Measurements from ENCODE around the gene PGAP1.
A peak's percentile ranks its signal among the peaks of the same experiment; 100 is the strongest.

PGAP1 gene, protein sequence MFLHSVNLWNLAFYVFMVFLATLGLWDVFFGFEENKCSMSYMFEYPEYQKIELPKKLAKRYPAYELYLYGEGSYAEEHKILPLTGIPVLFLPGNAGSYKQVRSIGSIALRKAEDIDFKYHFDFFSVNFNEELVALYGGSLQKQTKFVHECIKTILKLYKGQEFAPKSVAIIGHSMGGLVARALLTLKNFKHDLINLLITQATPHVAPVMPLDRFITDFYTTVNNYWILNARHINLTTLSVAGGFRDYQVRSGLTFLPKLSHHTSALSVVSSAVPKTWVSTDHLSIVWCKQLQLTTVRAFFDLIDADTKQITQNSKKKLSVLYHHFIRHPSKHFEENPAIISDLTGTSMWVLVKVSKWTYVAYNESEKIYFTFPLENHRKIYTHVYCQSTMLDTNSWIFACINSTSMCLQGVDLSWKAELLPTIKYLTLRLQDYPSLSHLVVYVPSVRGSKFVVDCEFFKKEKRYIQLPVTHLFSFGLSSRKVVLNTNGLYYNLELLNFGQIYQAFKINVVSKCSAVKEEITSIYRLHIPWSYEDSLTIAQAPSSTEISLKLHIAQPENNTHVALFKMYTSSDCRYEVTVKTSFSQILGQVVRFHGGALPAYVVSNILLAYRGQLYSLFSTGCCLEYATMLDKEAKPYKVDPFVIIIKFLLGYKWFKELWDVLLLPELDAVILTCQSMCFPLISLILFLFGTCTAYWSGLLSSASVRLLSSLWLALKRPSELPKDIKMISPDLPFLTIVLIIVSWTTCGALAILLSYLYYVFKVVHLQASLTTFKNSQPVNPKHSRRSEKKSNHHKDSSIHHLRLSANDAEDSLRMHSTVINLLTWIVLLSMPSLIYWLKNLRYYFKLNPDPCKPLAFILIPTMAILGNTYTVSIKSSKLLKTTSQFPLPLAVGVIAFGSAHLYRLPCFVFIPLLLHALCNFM

DNA sequence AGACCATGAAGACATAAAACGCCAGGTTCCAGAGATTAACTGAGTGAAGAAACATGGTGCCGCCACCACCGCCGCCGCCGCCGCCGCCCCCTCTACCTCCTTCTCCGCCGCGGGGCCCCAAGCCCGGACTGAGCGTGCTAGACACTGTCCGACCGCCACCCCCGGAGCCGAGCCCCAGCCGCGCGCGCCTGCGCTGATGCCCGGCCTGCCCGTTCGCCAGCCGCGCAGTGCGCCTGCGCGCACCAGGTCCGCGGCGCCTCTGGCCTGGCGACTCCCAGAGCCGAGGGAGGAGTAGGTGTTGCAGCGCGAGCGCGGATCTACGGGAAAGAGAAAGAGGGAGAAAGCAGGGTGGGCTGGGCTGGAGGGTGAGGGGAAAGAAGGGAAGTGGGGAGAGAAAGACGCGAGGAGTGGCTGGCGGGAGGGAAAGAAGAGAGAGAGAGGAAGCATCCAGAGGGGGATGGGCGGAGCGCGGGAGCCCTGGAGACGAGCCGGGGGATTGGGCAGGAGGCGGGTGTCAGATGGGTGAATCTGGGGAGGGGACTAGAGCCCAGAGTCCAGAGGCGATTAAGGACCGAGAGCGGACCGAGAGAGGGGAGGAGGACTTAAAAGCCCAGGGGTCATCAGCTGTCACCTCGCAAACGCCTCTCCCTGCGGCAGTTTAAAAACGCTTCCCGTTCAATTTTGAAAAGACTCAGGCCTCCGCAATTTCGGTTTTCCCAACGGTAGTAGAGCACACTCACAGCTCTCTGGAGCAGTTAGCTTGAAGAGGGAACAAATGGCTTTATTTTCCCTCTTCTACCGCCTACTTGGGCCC is at the start of gene PGAP1:
PGAP1 (minus strand) TSS at position 146 of the 814 bp plus-strand sequence; CDS start at position 55, 91 bp downstream.
- TF ChIP-seq, protein P1, sequence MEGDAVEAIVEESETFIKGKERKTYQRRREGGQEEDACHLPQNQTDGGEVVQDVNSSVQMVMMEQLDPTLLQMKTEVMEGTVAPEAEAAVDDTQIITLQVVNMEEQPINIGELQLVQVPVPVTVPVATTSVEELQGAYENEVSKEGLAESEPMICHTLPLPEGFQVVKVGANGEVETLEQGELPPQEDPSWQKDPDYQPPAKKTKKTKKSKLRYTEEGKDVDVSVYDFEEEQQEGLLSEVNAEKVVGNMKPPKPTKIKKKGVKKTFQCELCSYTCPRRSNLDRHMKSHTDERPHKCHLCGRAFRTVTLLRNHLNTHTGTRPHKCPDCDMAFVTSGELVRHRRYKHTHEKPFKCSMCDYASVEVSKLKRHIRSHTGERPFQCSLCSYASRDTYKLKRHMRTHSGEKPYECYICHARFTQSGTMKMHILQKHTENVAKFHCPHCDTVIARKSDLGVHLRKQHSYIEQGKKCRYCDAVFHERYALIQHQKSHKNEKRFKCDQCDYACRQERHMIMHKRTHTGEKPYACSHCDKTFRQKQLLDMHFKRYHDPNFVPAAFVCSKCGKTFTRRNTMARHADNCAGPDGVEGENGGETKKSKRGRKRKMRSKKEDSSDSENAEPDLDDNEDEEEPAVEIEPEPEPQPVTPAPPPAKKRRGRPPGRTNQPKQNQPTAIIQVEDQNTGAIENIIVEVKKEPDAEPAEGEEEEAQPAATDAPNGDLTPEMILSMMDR (IDR thresholded peaks at IDR 0.05), result no peak
- DNase-seq (ENCODE audit: low spot score), result peak; percentile 91
- Histone ChIP-seq H3K4me3 (peak within 1 kb of the TSS; percentile 86), H3K27ac (peak within 1 kb of the TSS; percentile 83 to 94)

DNA sequence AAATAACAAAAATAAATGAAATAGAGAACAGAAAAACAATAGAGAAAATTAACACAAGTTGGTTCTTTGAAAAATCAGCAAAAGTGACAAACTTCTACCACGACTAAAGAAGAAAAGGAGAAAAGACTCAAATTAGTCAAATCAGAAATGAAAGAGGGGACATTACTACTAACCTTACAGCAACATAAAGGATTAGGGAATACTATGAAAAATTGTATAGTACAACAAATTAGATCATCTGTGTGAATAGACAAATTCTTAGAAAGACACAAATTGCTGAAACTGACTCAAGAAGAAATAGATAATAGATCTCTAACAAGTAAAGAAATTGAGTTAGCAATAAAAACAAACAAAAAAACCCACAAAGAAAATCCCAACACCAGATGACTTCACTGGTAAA is 48.5 kb upstream of the PGAP1 start:
- no peak overlapping the region for H3K4me3 ChIP-seq
- DNase-seq (ENCODE audit: low spot score), result no peak
- no peak overlapping the region for H3K27ac ChIP-seq
- TF ChIP-seq, protein P1 (IDR thresholded peaks at IDR 0.05), result no peak

DNA sequence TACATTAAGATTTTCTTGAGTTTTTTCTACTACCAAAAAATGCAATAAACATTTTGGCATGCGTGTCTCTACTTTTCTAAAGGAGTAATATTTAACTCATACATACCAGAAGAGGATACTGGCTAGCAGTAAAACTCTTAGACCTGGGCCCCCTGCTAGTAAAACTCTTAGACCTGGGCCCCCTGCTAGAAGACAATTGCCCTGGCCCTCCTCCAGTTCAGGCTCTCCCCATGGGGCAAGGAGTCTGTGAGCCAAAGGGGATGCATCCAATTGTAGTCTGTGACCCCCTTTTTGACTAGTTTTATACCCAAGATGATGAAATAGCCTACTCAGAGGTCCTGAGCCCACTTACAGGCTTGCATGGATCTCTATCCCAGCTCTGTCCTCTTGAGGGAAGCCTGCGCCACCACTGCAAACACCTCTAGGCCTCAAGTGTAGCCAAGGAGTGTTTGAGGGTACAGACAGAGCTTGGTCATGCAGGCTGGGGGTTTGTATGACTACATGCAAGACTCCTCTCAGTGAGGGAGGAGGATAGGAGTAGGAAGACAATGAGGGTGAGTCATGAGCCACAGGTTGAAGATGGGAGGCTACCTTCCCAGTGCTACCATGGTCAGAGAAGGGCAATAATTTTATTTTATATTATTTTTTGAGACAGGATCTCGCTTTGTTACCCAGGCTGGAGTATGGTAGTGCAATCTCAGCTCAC is 45.2 kb upstream of the PGAP1 start:
- no peak for DNase-seq (ENCODE audit: low spot score)
- Histone ChIP-seq H3K4me3 (no peak overlapping the region), H3K27ac (no peak overlapping the region)
- TF ChIP-seq, protein P1 (IDR thresholded peaks at IDR 0.05), result no peak

DNA sequence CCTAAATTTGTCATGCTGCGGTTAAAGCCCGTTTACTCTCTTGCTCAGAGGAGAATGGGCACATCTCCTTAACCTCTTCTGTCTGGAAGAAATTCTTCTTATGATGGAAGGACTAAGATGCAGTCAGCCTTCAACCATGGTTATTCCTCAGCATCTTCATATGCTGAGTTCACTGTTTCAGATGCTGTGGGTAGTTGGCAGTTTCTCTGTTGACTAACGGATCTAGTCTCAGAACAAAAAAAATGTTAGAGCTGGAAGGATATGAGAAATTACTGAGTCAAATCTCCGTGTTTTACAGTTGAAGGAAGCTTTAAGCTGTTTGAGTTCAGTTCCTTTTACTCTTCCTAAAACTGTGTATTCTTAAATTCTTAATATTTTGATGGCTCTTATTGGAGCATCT is 43.6 kb upstream of the PGAP1 start:
- DNase-seq (ENCODE audit: low spot score), result no peak
- H3K27ac ChIP-seq, result no peak overlapping the region
- H3K4me3 ChIP-seq, result no peak overlapping the region
- TF ChIP-seq, protein P1 (IDR thresholded peaks at IDR 0.05), result no peak

DNA sequence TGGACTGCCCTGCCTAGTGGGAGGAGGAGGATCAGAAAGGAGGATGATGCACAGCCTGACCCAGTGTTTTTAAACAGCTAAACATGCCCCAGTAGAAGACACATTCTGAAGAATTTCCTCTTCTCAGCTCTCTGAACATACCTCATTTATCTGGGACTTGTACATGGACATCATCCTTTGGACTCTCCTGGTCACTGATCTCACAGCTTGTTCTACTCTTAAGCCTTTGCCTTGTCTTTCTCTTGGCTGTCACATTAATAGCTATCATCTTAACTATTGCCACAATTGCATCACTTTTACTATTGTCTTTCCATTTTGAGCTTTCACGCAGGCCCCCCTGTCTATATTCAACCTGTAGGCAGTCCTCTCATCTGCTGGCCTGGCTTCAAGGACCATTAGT is 42.0 kb upstream of the PGAP1 start:
- no peak for DNase-seq (ENCODE audit: low spot score)
- Histone ChIP-seq H3K27ac (no peak overlapping the region), H3K4me3 (no peak overlapping the region)
- TF ChIP-seq, protein P1 (IDR thresholded peaks at IDR 0.05), result no peak

DNA sequence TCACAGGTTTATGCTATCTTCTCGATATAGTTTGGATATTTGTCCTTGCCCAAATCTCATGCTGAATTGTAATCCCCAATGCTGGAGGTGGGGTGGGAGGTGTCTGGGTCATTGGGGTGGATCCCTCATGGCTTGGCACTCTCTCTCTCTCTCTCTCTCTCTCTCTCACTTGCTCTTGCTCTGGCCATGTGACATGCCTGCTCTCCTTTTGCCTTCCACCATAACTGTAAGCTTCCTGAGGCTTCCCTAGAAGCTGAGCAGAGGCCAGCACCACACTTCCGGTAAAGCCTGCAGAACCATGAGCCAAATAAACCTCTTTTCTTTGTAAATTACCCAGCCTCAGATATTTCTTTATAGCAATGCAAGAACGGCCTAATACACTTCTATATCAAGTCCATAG is 41.3 kb upstream of the PGAP1 start:
- H3K4me3 ChIP-seq, result no peak overlapping the region

More for the DNA sequence above, 41.3 kb upstream of the PGAP1 start:
- TF ChIP-seq, protein P1 (IDR thresholded peaks at IDR 0.05), result no peak
- no peak overlapping the region for H3K27ac ChIP-seq
- DNase-seq (ENCODE audit: low spot score), result no peak

Data from coronary artery (tissue), 2 donors.